Panc1 (cell line): ENCODE data around the gene PNPLA8.

Experiments
- CTCF ChIP-seq: fragments of 450-650 bp; IDR thresholded peaks from 2 replicates; pipeline ENCODE4 v1.5.1; 2017; ENCODE audit warnings: mild to moderate bottlenecking
- POLR2AphosphoS5 ChIP-seq: IDR thresholded peaks from 2 replicates; pipeline ENCODE4 v1.6.1; 2012; ENCODE audit warnings: mild to moderate bottlenecking, low read depth, low read length, moderate library complexity
- TF ChIP-seq, protein P1 (sequence below), 2 experiments: IDR thresholded peaks; 2 replicates each; pipeline ENCODE4 v1.6.1; 2011 to 2012; ENCODE audit warnings: low read depth in 2 of 2, control low read depth in 1 of 2, low read length in 1 of 2, mild to moderate bottlenecking in 1 of 2, moderate library complexity in 1 of 2; ENCODE audit not compliant: insufficient read depth in 1 of 2

- no peak for TF ChIP-seq CTCF
- TF ChIP-seq POLR2AphosphoS5, result no peak
- TF ChIP-seq, protein P1, sequence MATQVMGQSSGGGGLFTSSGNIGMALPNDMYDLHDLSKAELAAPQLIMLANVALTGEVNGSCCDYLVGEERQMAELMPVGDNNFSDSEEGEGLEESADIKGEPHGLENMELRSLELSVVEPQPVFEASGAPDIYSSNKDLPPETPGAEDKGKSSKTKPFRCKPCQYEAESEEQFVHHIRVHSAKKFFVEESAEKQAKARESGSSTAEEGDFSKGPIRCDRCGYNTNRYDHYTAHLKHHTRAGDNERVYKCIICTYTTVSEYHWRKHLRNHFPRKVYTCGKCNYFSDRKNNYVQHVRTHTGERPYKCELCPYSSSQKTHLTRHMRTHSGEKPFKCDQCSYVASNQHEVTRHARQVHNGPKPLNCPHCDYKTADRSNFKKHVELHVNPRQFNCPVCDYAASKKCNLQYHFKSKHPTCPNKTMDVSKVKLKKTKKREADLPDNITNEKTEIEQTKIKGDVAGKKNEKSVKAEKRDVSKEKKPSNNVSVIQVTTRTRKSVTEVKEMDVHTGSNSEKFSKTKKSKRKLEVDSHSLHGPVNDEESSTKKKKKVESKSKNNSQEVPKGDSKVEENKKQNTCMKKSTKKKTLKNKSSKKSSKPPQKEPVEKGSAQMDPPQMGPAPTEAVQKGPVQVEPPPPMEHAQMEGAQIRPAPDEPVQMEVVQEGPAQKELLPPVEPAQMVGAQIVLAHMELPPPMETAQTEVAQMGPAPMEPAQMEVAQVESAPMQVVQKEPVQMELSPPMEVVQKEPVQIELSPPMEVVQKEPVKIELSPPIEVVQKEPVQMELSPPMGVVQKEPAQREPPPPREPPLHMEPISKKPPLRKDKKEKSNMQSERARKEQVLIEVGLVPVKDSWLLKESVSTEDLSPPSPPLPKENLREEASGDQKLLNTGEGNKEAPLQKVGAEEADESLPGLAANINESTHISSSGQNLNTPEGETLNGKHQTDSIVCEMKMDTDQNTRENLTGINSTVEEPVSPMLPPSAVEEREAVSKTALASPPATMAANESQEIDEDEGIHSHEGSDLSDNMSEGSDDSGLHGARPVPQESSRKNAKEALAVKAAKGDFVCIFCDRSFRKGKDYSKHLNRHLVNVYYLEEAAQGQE (IDR thresholded peaks at IDR 0.05; ENCODE audit: insufficient read depth in 1 of 2, low read depth in 2 of 2, low read length in 1 of 2), result no peak
Observed at GRCh38 chr7:108454317-108454673, 71.6 kb downstream of the PNPLA8 start.
